ENCODE results near the gene C4B.
"Not testable (repeated sequence)": the region's sequence is repeated elsewhere in the genome, so short reads cannot be mapped to it uniquely, and the experiment has no call there.

DNA sequence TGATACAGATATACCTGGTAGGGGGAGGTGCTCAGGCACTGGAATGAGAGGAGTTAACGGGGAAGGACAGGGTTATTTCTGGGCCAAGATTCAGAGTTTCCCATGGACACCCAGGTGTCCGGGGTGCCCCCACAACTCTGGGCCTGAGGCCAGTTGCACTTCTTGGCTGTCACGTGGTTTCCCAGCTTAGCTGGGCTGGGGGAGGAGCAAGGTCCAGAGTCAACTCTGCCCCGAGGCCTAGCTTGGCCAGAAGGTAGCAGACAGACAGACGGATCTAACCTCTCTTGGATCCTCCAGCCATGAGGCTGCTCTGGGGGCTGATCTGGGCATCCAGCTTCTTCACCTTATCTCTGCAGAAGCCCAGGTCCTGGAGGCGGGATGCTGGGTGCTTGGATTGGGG, at the start of gene C4B:
- TF ChIP-seq CTCF, POLR2A (IDR thresholded peaks at IDR 0.05): not testable (repeated sequence)
